Measurements from ENCODE around the gene NDUFA13.
A peak's percentile ranks its signal among the peaks of the same experiment; 100 is the strongest.

Gene NDUFA13

GRCh38 chr19:19510432-19510831, 5.6 kb upstream of the NDUFA13 start:
- no peak overlapping the region for H3K4me3 ChIP-seq (ENCODE audit: low read depth, low read length)
- TF ChIP-seq CTCF (IDR thresholded peaks at IDR 0.05; ENCODE audit: low read depth, low read length, missing control alignments), result no peak
- in situ Hi-C loops (cut with HindIII; ENCODE audit: low sequenced_read_pairs), result no loop called here
- DNase-seq (ENCODE audit: low read depth), result no peak

GRCh38 chr19:19513682-19514081, 2.3 kb upstream of the NDUFA13 start:
- no peak for DNase-seq (ENCODE audit: low read depth)
- in situ Hi-C loops (cut with HindIII; ENCODE audit: low sequenced_read_pairs), result no loop called here
- no peak for TF ChIP-seq CTCF (IDR thresholded peaks at IDR 0.05; ENCODE audit: low read depth, low read length, missing control alignments)
- H3K4me3 ChIP-seq (ENCODE audit: low read depth, low read length), result no peak overlapping the region

GRCh38 chr19:19514215-19514657, 1.8 kb upstream of the NDUFA13 start:
- H3K4me3 ChIP-seq (ENCODE audit: low read depth, low read length), result no peak overlapping the region

GRCh38 chr19:19514881-19515641, 964 bp upstream of the NDUFA13 start, which contains the start of gene TSSK6:
TSSK6 (minus strand) TSS chr19:19515548; CDS start chr19:19515427, 121 bp downstream.
- no peak for TF ChIP-seq CTCF (IDR thresholded peaks at IDR 0.05; ENCODE audit: low read depth, low read length, missing control alignments)
- in situ Hi-C loops (cut with HindIII; ENCODE audit: low sequenced_read_pairs), result no loop called here
- peak within 1 kb of the TSS; percentile 79 for H3K4me3 ChIP-seq (ENCODE audit: low read depth, low read length)
- DNase-seq (ENCODE audit: low read depth), result no peak

More at GRCh38 chr19:19514215-19514657, 1.8 kb upstream of the NDUFA13 start:
- no peak for TF ChIP-seq CTCF (IDR thresholded peaks at IDR 0.05; ENCODE audit: low read depth, low read length, missing control alignments)
- no peak for DNase-seq (ENCODE audit: low read depth)
- in situ Hi-C loops (cut with HindIII; ENCODE audit: low sequenced_read_pairs), result no loop called here

GRCh38 chr19:19517235-19517619, 1.2 kb downstream of the NDUFA13 start:
- H3K4me3 ChIP-seq (ENCODE audit: low read depth, low read length), result peak overlapping the region; percentile 79
- no peak for TF ChIP-seq CTCF (IDR thresholded peaks at IDR 0.05; ENCODE audit: low read depth, low read length, missing control alignments)
- DNase-seq (ENCODE audit: low read depth), result no peak
- in situ Hi-C loops (cut with HindIII; ENCODE audit: low sequenced_read_pairs), result no loop called here

- no peak overlapping the region for H3K4me3 ChIP-seq (ENCODE audit: low read depth, low read length)
- DNase-seq (ENCODE audit: low read depth), result no peak
- TF ChIP-seq CTCF (IDR thresholded peaks at IDR 0.05; ENCODE audit: low read depth, low read length, missing control alignments), result no peak
- in situ Hi-C loops (cut with HindIII; ENCODE audit: low sequenced_read_pairs), result no loop called here
These were observed 5.0 kb downstream of the NDUFA13 start for GRCh38 chr19:19520989-19521388.

Measured in astrocyte of the cerebellum (primary cell).